BE2C (cell line): ENCODE results near the gene TNFAIP2.

Experiments
- DNase-seq: peaks from one replicate; pipeline ENCODE4 v3.0.0-alpha.2; 2020
- H3K27me3 ChIP-seq: fragments of 250-450 bp; sonication (Bioruptor Pico); 2 replicates; pipeline ENCODE4 v1.5.1; 2020; ENCODE audit warnings: mild to moderate bottlenecking
- H3K36me3 ChIP-seq: fragments of 250-450 bp; sonication (Bioruptor Pico); 2 replicates; pipeline ENCODE4 v1.5.1; 2020; ENCODE audit warnings: mild to moderate bottlenecking
- H3K4me1 ChIP-seq: fragments of 250-450 bp; sonication (Bioruptor Pico); 2 replicates; pipeline ENCODE4 v1.5.1; 2020
- H3K4me3 ChIP-seq: 2 replicates; pipeline ENCODE4 v1.5.1; 2011; ENCODE audit warnings: low read depth, low read length
- H3K9me3 ChIP-seq: fragments of 250-450 bp; sonication (Bioruptor Pico); 2 replicates; pipeline ENCODE4 v1.5.1; 2020
- CTCF ChIP-seq: IDR thresholded peaks from 2 replicates; pipeline ENCODE4 v1.5.1; 2012; ENCODE audit warnings: mild to moderate bottlenecking, low read depth, low read length

TNFAIP2 gene

GRCh38 chr14:103178521-103178920 lies 55.3 kb downstream of the TNFAIP2 start:
- no peaks in the 10 kb centered on the region for H3K36me3 ChIP-seq
- no peak for TF ChIP-seq CTCF
- H3K4me1 ChIP-seq, result no peaks in the 10 kb centered on the region; the same call in 1 of the 2 replicates
- H3K9me3 ChIP-seq, result no peaks in the 10 kb centered on the region
- DNase-seq, result no peak
- H3K27me3 ChIP-seq, result no peaks in the 10 kb centered on the region
- H3K4me3 ChIP-seq, result no peak overlapping the region

DNA sequence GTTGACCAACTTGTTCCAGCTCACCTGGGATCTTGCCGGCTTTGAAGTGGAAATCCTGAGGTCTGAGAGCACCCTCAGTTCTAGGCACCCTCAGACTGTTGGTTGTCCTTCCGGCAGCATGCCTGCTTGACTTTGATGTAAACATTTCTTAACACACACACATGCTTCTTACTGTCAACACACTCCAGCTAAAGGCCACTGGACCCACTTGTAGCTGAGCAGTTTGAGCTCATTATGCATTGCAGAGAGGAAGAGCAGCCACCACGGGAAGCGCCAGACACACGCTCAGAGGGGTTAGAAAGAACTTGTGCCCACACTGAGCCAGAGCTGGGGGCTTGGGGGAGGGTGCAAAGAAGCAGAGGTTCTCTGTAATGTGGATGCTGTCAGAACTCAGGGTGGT lies 55.8 kb downstream of the TNFAIP2 start:
- no peak for TF ChIP-seq CTCF
- H3K27me3 ChIP-seq, result no peaks in the 10 kb centered on the region
- no peak for DNase-seq
- no peaks in the 10 kb centered on the region; the same call in 1 of the 2 replicates for H3K4me1 ChIP-seq
- H3K36me3 ChIP-seq, result no peaks in the 10 kb centered on the region
- H3K9me3 ChIP-seq, result no peaks in the 10 kb centered on the region
- no peak overlapping the region for H3K4me3 ChIP-seq

GRCh38 chr14:103180331-103180730 lies 57.1 kb downstream of the TNFAIP2 start:
- Histone ChIP-seq H3K36me3 (no peaks in the 10 kb centered on the region), H3K9me3 (no peaks in the 10 kb centered on the region), H3K27me3 (no peaks in the 10 kb centered on the region), H3K4me3 (no peak overlapping the region), H3K4me1 (no peaks in the 10 kb centered on the region; the same call in 1 of the 2 replicates)
- DNase-seq, result no peak
- TF ChIP-seq CTCF, result no peak

GRCh38 chr14:103184046-103184445 lies 60.8 kb downstream of the TNFAIP2 start:
- Histone ChIP-seq H3K9me3 (no peaks in the 10 kb centered on the region), H3K4me1 (no peaks in the 10 kb centered on the region; the same call in 1 of the 2 replicates), H3K4me3 (no peak overlapping the region), H3K27me3 (no peaks in the 10 kb centered on the region), H3K36me3 (no peaks in the 10 kb centered on the region)
- DNase-seq, result no peak
- TF ChIP-seq CTCF, result no peak

DNA sequence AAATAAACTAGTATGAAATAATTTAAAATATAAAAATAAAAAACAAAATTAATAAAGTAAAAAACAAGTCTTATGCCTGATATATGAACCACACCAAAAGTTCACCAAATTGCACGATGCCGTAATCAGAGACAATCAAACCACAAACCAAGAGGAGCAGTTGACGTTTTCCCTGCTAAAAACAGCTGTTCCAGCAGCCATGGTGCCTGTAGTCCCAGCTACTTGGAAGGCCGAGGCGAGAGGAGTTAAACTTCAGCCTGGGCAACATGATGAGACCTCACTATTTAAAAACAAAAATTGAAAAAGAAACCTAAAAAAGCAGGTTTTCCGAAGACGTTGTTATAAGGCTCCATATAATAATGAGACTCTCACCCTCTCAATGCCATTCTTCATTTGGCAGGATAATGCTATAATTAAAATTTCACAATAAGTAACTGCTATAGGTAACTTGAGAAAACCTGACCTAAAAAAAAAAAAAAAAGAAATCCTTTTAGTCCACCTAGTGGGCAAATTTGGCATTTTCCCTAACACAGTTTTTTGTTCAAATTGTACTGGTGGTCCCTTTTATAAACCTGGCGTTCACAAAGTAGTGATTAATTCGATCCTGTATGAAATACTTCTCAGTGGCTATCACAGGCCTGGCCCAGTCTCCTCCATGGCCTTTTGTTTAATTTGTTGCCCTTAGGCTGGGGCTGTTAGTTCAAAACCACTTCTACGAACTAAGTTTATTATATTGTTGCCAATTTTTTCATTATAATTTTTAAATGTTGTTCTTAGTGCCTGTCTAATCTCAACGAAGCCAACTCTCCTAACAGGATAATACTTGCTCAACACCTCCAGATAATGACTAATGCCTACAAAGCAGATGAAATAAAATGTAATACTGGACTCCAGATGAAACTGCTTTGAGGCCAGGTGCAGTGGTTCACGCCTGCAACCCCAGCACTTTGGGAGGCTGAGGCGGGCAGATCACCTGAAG lies 62.1 kb downstream of the TNFAIP2 start:
- TF ChIP-seq CTCF, result peak; percentile 61
- Histone ChIP-seq H3K36me3 (no peaks in the 10 kb centered on the region), H3K4me1 (no peaks in the 10 kb centered on the region; the same call in 1 of the 2 replicates), H3K27me3 (no peaks in the 10 kb centered on the region), H3K9me3 (no peaks in the 10 kb centered on the region), H3K4me3 (no peak overlapping the region)
- DNase-seq, result no peak

DNA sequence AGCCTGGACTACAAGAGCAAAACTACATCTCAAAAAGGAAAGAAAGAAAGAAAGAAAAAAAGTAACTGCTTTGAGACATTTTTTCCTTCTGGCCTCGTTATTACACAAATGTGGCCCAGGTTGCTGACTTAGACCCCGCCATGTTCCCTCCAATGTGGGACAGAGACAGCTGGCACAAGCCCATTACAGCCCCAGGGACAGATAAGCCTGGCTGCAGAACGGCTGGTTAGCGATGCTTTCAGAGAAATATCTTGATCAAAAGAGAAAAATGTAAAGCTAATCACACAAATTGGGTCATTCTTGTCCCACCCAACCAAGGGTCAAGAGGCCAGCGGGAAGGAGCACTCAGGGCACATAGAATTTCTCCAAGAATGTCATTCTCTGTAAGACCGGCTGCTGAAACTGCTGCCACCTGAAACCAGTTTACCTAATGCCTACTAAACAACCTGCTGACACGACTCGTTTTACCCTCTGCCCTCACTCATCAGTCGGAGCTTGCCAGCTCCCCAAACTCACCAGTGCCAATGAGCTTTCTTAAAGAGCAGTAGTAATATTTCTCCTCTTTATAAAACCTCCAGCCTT lies 63.1 kb downstream of the TNFAIP2 start:
- Histone ChIP-seq H3K4me1 (no peaks in the 10 kb centered on the region; the same call in 1 of the 2 replicates), H3K9me3 (no peaks in the 10 kb centered on the region), H3K4me3 (no peak overlapping the region), H3K27me3 (no peaks in the 10 kb centered on the region), H3K36me3 (no peaks in the 10 kb centered on the region)
- no peak for TF ChIP-seq CTCF
- DNase-seq, result peak; percentile 39
